Measurements from ENCODE around the gene ASGR1. TPM values are rescaled to one million over a fixed set of nuclear protein-coding genes. Genes with fewer than 3 reads are reported as not detected.

The ASGR1 gene
- total RNA-seq, 3 donors from 2014 or later, result 1.0 to 1.4 (median 1.3) TPM

DNA sequence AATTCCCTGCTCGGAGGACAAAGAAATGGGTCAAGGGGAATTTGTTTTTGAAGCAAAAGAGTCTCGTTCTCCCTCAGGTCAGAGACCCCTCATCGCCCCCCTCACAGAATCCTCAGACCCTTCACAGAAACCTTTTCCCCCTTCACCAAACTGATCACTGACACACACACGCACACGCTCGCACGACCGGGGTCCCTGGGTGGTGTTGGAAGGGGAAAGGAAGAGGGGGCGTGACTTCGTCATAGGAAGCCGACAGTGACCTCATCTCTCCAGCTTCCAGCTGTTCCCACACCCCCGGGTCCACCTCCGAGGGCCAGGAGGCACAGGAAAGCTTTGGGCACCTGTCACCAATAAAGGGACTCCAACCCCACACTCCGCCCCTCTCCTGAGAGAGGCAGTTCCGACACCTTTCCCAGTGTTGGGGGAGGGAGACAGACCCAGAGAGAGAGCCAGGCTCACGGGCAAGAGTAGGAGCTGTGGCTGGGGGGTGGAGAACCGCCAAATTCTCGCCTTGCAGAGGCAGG is 1.2 kb downstream of the ASGR1 start:
- TF ChIP-seq POLR2AphosphoS5 (IDR thresholded peaks at IDR 0.05), result no peak
- TF ChIP-seq, protein P1, sequence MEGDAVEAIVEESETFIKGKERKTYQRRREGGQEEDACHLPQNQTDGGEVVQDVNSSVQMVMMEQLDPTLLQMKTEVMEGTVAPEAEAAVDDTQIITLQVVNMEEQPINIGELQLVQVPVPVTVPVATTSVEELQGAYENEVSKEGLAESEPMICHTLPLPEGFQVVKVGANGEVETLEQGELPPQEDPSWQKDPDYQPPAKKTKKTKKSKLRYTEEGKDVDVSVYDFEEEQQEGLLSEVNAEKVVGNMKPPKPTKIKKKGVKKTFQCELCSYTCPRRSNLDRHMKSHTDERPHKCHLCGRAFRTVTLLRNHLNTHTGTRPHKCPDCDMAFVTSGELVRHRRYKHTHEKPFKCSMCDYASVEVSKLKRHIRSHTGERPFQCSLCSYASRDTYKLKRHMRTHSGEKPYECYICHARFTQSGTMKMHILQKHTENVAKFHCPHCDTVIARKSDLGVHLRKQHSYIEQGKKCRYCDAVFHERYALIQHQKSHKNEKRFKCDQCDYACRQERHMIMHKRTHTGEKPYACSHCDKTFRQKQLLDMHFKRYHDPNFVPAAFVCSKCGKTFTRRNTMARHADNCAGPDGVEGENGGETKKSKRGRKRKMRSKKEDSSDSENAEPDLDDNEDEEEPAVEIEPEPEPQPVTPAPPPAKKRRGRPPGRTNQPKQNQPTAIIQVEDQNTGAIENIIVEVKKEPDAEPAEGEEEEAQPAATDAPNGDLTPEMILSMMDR (IDR thresholded peaks at IDR 0.05), result no peak
- no peaks in the 10 kb centered on the region for H3K36me3 ChIP-seq
- intact Hi-C loops (cut with DNase I; ENCODE audit: low total_unique reads), result no loop called here
- peaks cover 0 to 13% of the 10 kb centered on the region in 2 donors for H3K4me1 ChIP-seq
- H3K27ac ChIP-seq, result no peak overlapping the region
- H3K9me3 ChIP-seq, result no peaks in the 10 kb centered on the region
- H3K4me3 ChIP-seq, result peak overlapping the region; percentile 21 to 65 (median 50)
- H3K27me3 ChIP-seq, result no peaks in the 10 kb centered on the region
- no peak for DNase-seq (ENCODE audit: low spot score in 2 of 2)

DNA sequence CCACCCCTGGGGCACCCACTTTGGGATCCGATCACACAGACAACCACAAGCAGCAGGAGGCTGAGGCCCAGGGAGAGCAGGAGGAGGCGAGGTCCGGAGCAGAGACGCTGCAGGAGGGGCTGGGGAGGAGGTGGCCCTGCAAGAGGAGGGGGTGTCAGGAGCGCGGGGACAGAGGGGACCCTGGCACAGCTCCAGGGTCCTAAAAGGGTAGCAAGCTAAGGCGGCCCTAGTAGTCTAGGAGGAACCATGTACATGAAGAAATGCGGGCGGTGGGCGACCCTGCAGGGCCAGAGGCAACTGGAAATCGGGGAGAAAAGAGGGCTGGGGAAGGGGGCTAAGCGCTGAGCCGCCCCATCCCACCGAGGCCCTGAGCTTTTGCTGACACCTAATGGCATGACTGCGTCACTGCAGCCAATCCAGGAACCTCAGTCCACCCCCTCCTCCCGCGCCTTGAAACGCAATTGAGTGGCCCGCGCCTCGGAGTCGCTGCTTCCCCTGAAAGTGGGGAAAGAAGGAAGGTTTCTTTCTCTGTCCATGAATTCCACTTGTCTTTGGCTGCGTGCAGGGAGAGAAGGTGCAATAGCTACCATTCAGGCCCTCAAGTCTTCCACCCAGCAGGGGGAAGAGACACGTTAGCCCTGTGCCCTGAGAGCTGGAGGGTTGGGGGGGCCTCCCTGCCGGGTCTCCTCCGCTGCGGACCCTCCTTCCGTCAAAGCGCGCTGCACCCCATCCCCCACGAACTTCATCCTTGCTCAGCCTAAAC is 1.8 kb downstream of the ASGR1 start:
- TF ChIP-seq POLR2AphosphoS5 (IDR thresholded peaks at IDR 0.05), result no peak
- TF ChIP-seq, protein P1 (IDR thresholded peaks at IDR 0.05), result peak; percentile 66 to 81 (median 76)
- Histone ChIP-seq H3K4me1 (peaks cover 0 to 13% of the 10 kb centered on the region in 2 donors), H3K9me3 (no peaks in the 10 kb centered on the region), H3K27me3 (no peaks in the 10 kb centered on the region), H3K4me3 (peak overlapping the region; percentile 21 to 65 (median 50)), H3K36me3 (no peaks in the 10 kb centered on the region), H3K27ac (no peak overlapping the region)
- DNase-seq (ENCODE audit: low spot score in 2 of 2), result peak; percentile 54 to 66
- intact Hi-C loops (cut with DNase I; ENCODE audit: low total_unique reads), result no loop called here

DNA sequence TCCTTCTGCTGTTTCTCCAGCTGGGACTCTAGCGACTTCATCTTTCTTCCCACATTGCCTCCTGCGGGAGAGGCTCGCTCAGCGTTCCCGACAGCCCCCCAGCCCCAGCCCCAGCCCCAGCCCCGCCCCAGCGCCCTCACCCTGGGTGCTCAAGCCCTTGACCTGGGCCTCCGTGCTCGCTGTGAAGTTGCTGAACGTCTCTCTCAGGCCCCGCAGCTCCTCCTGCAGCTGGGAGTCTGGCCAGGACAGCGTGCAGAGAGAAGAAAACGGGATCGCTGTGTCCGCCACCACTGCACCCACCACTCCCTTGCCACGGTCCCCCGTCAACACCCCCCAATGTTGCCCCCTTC is 2.4 kb downstream of the ASGR1 start:
- Histone ChIP-seq H3K27ac (no peak overlapping the region), H3K4me3 (peak overlapping the region in 2 of 3 donors; percentile 50 to 65), H3K9me3 (no peaks in the 10 kb centered on the region), H3K4me1 (peaks cover 0 to 13% of the 10 kb centered on the region in 2 donors), H3K27me3 (no peaks in the 10 kb centered on the region), H3K36me3 (no peaks in the 10 kb centered on the region)
- no peak for DNase-seq (ENCODE audit: low spot score in 2 of 2)
- no peak for TF ChIP-seq POLR2AphosphoS5 (IDR thresholded peaks at IDR 0.05)
- TF ChIP-seq, protein P1 (IDR thresholded peaks at IDR 0.05), result no peak
- TF ChIP-seq POLR2A (IDR thresholded peaks at IDR 0.05), result no peak
- intact Hi-C loops (cut with DNase I; ENCODE audit: low total_unique reads), result loop anchor here (1.0 kb wide), 1 partner anchor 125 kb away; no protein-coding TSS in a partner anchor

DNA sequence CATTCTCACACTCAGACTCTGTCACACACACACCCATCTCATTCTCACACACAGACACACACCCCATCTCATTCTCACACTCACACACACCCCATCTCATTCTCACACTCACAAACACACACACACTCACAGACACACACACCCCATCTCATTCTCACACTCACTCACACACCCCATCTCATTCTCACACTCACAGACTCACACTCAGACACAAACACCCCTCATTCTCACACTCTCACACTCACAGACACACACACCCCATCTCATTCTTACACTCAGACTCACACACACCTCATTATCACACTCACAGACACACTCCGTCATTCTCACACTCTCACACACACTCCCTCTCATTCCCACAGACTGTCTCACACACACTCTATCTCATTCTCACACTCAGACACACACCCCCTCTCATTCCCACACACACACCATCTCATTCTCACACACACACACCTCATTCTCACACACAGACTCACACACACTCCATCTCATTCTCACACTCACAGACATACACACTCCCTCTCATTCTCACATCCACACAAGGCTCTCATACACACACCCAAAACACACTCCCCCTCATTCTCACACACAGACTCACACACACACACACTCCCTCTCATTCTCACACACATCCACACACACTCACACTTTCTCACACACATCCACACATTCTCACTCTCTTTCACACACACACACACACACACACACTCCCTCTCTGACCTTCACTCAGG is 2.9 kb downstream of the ASGR1 start:
- Histone ChIP-seq H3K27me3 (no peaks in the 10 kb centered on the region), H3K27ac (no peak overlapping the region), H3K4me1 (peaks cover 0 to 13% of the 10 kb centered on the region in 2 donors), H3K36me3 (no peaks in the 10 kb centered on the region), H3K4me3 (peak overlapping the region in 1 of 3 donors; percentile 65), H3K9me3 (no peaks in the 10 kb centered on the region)
- DNase-seq (ENCODE audit: low spot score in 2 of 2), result no peak
- no peak for TF ChIP-seq POLR2AphosphoS5 (IDR thresholded peaks at IDR 0.05)
- TF ChIP-seq, protein P1 (IDR thresholded peaks at IDR 0.05), result no peak
- TF ChIP-seq POLR2A (IDR thresholded peaks at IDR 0.05), result no peak
- intact Hi-C loops (cut with DNase I; ENCODE audit: low total_unique reads), result loop anchor here (1.0 kb wide), 1 partner anchor 124 kb away; no protein-coding TSS in a partner anchor

DNA sequence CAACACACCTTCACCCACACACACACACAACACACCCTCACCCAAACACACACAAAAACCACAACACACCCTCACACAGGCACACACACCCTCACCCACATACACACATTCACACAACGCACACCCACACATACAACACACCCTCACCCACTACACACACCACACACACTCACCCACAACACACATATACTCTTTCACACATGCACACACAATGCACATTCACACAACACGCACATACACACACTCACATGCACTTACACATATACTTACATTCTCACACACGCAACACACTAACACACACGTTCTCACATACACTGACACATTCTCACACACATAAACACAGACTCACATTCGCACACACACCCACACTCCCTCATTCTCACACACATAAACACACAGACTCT is 3.8 kb downstream of the ASGR1 start:
- no peaks in the 10 kb centered on the region for H3K9me3 ChIP-seq
- no peaks in the 10 kb centered on the region for H3K36me3 ChIP-seq
- no peaks in the 10 kb centered on the region for H3K27me3 ChIP-seq
- H3K4me3 ChIP-seq, result no peak overlapping the region
- TF ChIP-seq POLR2A (IDR thresholded peaks at IDR 0.05) (no peak), POLR2AphosphoS5 (IDR thresholded peaks at IDR 0.05) (no peak)
- TF ChIP-seq, protein P1 (IDR thresholded peaks at IDR 0.05), result no peak
- peaks cover 0 to 13% of the 10 kb centered on the region in 2 donors for H3K4me1 ChIP-seq
- DNase-seq (ENCODE audit: low spot score in 2 of 2), result no peak
- intact Hi-C loops (cut with DNase I; ENCODE audit: low total_unique reads), result no loop called here
- H3K27ac ChIP-seq, result no peak overlapping the region

Measured in breast epithelium (tissue), 4 donors.